WERI-Rb-1 (cell line): Measurements from ENCODE around the gene SMARCAL1.

Experiments
- DNase-seq: peaks from one replicate; pipeline ENCODE4 v3.0.0-alpha.2; 2020
- H3K27ac ChIP-seq: fragments of 250-450 bp; sonication (Bioruptor Pico); 2 replicates; pipeline ENCODE4 v1.5.1; 2020; ENCODE audit warnings: mild to moderate bottlenecking, moderate library complexity
- H3K27me3 ChIP-seq: fragments of 250-450 bp; sonication (Bioruptor Pico); 2 replicates; pipeline ENCODE4 v1.5.1; 2021; ENCODE audit warnings: mild to moderate bottlenecking, low read depth, moderate library complexity; ENCODE audit not compliant: insufficient read depth, severe bottlenecking
- H3K36me3 ChIP-seq: fragments of 250-450 bp; sonication (Bioruptor Pico); 2 replicates; pipeline ENCODE4 v1.5.1; 2020; ENCODE audit warnings: mild to moderate bottlenecking, moderate library complexity
- H3K4me3 ChIP-seq: 2 replicates; pipeline ENCODE4 v1.5.1; 2011; ENCODE audit warnings: low read depth, mild to moderate bottlenecking, control low read depth, low read length
- H3K9me3 ChIP-seq: fragments of 250-450 bp; sonication (Bioruptor Pico); 2 replicates; pipeline ENCODE4 v1.5.1; 2021; ENCODE audit warnings: mild to moderate bottlenecking, moderate library complexity; ENCODE audit not compliant: severe bottlenecking
- TF ChIP-seq, protein P1 (sequence below): IDR thresholded peaks from 2 replicates; pipeline ENCODE4 v1.5.1; 2011; ENCODE audit warnings: low read depth, mild to moderate bottlenecking, control low read depth, inconsistent platforms, low read length

SMARCAL1 gene

DNA sequence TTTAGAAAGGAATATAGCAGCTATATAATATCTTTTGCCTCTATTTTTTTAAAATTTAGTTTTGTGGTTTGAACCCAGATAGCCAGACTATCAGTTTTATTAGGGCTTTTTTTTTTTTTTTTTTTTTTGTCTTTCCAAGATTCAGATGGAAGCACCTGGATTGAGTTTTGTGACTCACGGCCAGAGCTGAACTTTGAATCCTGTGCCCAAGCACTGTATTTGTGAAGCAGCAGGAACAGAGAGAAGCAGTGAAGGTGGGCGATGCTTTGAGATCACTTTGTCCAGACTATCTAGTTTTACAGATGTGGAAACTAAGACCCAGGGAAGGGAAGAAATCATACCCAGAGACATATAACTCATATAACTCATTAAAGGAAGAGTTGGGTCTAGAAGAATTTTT, 120.3 kb downstream of the SMARCAL1 start:
- Histone ChIP-seq H3K27ac (no peak overlapping the region), H3K9me3 (no peaks in the 10 kb centered on the region), H3K4me3 (no peak overlapping the region), H3K36me3 (no peaks in the 10 kb centered on the region), H3K27me3 (no peaks in the 10 kb centered on the region)
- DNase-seq: no peak
- TF ChIP-seq, protein P1, sequence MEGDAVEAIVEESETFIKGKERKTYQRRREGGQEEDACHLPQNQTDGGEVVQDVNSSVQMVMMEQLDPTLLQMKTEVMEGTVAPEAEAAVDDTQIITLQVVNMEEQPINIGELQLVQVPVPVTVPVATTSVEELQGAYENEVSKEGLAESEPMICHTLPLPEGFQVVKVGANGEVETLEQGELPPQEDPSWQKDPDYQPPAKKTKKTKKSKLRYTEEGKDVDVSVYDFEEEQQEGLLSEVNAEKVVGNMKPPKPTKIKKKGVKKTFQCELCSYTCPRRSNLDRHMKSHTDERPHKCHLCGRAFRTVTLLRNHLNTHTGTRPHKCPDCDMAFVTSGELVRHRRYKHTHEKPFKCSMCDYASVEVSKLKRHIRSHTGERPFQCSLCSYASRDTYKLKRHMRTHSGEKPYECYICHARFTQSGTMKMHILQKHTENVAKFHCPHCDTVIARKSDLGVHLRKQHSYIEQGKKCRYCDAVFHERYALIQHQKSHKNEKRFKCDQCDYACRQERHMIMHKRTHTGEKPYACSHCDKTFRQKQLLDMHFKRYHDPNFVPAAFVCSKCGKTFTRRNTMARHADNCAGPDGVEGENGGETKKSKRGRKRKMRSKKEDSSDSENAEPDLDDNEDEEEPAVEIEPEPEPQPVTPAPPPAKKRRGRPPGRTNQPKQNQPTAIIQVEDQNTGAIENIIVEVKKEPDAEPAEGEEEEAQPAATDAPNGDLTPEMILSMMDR: no peak
